ENCODE data around the gene ITPA.
A peak's percentile ranks its signal among the peaks of the same experiment; 100 is the strongest.
"Not testable (repeated sequence)": the region's sequence is repeated elsewhere in the genome, so short reads cannot be mapped to it uniquely, and the experiment has no call there.

ITPA gene

GRCh38 chr20:3168829-3169590 is 40.3 kb upstream of the ITPA start:
- Mint-ChIP-seq H3K36me3 (no peaks in the 10 kb centered on the region), H3K27ac (no peak overlapping the region), H3K4me1 (peaks cover 20% of the 10 kb centered on the region), H3K4me3 (no peak overlapping the region), H3K9me3 (no peaks in the 10 kb centered on the region), H3K27me3 (peaks cover 76% of the 10 kb centered on the region)
- ATAC-seq = no peak

DNA sequence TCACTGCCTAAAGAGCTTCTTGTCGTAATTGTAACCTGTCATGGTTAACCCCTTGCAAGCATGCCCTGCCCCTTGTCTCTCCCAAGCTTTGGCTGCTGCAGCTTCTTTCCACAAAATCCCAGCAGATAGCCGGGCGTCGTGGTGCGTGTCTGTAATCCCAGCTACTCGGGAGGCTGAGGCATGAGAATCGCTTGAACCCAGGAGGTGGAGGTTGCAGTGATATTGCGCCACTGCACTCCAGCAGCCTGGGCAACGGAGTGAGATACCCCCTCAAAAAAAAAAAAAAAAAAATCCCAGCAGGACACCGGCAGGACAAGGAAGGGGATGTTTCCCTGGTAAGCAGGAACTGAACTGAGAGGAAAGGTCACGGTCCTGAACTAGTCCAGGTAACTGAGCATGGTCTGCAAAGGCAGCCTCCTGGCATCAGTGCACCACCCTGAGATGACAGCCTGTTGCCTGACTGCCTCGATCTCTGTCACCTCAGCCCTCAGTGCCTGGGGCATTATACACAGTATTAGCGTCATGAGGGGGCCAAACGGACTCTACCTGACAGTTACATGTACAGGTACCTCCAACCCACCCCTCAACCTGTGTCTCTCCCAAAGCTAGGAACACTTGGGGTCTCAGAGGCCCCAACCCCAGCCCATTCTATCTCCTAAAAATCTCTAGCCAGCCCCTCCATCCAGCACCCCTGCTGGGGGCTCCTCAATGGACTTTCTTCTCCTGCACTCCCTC is 37.7 kb upstream of the ITPA start:
- Mint-ChIP-seq H3K4me3 (peak overlapping the region; percentile 6), H3K4me1 (peaks cover 30% of the 10 kb centered on the region), H3K36me3 (no peaks in the 10 kb centered on the region), H3K27ac (no peak overlapping the region), H3K9me3 (no peaks in the 10 kb centered on the region), H3K27me3 (peaks cover 81% of the 10 kb centered on the region)
- no peak for ATAC-seq

DNA sequence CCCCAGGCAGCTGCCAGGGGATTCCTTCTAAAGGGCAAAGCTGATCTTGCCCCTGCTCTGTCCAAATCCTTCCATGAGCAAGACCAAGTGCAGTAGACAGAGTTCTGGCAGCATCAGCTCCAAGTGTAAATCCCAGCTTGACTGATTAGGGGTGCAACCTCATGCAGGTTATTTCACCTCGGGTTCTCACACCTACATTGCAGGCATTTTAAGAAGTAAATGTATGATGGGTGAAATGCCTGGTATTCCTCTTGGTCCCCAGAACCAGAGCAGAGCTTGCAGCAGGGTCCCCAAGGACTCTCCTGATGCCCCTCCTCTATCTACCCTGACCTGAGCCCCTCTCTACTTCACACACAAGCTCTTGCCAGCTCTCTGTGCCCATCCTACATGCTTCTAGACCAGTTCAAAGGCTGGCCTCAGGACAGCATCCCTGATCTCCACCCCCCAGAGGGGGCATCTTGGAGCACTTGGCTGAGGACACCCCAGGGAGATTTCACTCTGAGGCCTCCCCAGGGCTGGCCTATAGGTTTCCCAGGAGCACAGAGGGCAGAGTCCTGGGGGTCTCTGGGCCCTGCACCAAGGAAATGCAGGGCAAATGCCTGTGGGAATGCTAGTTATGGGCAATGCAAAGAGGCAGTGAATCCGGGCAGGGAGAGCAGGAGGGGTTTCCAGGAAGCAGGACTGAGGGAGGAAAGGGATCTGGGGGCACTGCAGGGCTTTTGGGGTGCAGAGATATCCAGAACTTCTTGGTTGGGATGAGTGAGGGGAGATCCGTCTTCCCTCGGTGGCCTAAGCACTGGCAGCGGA is 37.0 kb upstream of the ITPA start:
- Mint-ChIP-seq H3K27me3 (peaks cover 73% of the 10 kb centered on the region), H3K4me3 (peak overlapping the region; percentile 84), H3K27ac (peak overlapping the region; percentile 20), H3K4me1 (peaks cover 30% of the 10 kb centered on the region), H3K9me3 (no peaks in the 10 kb centered on the region), H3K36me3 (no peaks in the 10 kb centered on the region)
- ATAC-seq = no peak

- Mint-ChIP-seq H3K36me3 (no peaks in the 10 kb centered on the region), H3K4me1 (peaks cover 30% of the 10 kb centered on the region), H3K27ac (peak within 1 kb of the TSS; percentile 20), H3K9me3 (no peaks in the 10 kb centered on the region), H3K27me3 (peaks cover 67% of the 10 kb centered on the region), H3K4me3 (peak within 1 kb of the TSS; percentile 90)
- ATAC-seq = peak; percentile 82
Measured at GRCh38 chr20:3172933-3173609, 36.2 kb upstream of the ITPA start, which contains the start of gene LZTS3. TSS of gene LZTS3 (minus strand) at chr20:3173549. CDS start at chr20:3167163, 6,386 bp downstream.

DNA sequence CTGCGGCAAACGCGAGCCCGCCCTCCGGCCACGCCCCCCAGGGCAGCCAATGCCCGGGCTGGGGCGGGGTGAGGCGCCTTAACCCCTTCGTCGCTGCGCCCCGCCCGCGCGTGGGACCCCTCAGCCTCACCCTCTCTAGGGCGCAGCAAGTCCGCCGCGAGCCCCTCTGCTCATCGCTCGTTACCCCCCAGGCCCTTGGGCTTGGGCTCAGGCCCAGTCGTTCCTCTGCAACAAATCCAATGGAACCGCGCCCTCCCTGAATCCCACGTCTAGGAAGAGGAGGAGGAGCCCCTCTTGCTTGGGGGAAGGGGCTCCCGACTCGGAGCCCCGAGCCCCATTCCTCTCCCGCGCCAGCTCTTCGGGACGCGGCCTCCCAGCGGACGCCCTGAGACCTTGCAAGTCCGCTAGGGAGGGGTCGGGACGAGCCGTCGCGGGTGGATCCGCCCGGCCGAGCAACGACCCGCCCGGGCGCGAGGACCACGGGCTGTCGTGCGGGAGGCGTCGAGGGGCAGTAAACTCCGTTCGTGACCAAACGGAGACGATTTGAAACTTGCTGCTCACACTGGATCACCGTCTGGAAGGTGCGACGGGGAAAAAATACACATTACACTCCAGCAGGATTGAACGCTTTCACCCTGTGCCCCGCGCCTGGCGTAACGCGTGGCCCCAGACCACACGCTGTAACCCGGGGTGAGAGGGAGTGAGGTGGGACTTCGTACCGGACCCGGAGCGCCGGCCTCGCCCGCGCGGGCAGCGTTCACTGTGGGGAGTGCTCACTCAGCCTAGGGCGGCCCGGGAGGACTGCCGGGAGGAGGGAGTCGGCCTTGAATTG is 35.5 kb upstream of the ITPA start:
- H3K27ac Mint-ChIP-seq = no peak overlapping the region
- peaks cover 59% of the 10 kb centered on the region for H3K27me3 Mint-ChIP-seq
- H3K9me3 Mint-ChIP-seq = no peaks in the 10 kb centered on the region
- ATAC-seq = peak; percentile 96
- peak overlapping the region; percentile 90 for H3K4me3 Mint-ChIP-seq
- H3K4me1 Mint-ChIP-seq = peaks cover 24% of the 10 kb centered on the region
- H3K36me3 Mint-ChIP-seq = no peaks in the 10 kb centered on the region

- Mint-ChIP-seq H3K27me3 (peaks cover 51% of the 10 kb centered on the region), H3K4me3 (peak overlapping the region; percentile 90), H3K9me3 (no peaks in the 10 kb centered on the region)
Measured at GRCh38 chr20:3174442-3175261, 34.6 kb upstream of the ITPA start.

GRCh38 chr20:3175270-3175669 is 34.0 kb upstream of the ITPA start:
- peaks cover 24% of the 10 kb centered on the region for H3K4me1 Mint-ChIP-seq
- ATAC-seq = no peak

More at GRCh38 chr20:3174442-3175261, 34.6 kb upstream of the ITPA start:
- H3K27ac Mint-ChIP-seq = no peak overlapping the region
- H3K36me3 Mint-ChIP-seq = no peaks in the 10 kb centered on the region
- ATAC-seq = no peak
- peaks cover 24% of the 10 kb centered on the region for H3K4me1 Mint-ChIP-seq

DNA sequence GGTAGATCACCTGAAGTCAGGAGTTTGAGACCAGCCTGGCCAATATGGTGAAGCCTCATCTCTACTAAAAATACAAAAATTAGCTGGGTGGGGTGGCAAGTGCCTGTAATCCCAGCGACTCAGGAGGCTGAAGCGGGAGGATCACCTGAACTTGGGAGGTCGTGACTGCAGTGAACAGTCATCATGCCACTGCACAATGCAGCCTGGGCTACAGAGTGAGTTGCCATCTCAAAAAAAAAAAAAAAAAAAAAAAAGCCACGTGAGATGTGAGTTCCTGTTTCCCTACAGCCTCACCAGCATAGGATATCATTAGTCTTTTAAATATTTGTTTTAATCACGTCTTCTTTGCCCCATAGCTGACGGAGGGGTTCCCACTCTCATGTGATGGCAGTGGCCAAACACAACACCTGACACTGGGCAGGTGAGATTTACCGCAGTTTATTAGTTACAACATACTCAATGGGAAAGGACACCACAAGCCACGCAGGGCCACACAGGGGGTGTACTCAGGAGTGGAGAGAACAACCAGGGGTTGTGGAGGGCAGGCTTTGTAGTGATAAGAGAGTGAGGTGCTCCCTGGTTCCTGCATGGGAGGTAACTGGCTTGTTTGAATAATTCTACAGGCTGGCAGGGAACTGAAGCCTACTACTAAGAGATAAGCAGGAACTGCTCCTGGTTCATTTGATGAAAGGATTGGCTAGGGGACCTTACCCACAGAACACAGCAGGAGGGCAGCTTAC is 31.4 kb upstream of the ITPA start:
- peaks cover 24% of the 10 kb centered on the region for H3K27me3 Mint-ChIP-seq
- H3K27ac Mint-ChIP-seq = no peak overlapping the region
- no peak for ATAC-seq
- no peak overlapping the region for H3K4me3 Mint-ChIP-seq
- H3K36me3 Mint-ChIP-seq = no peaks in the 10 kb centered on the region
- no peaks in the 10 kb centered on the region for H3K9me3 Mint-ChIP-seq
- H3K4me1 Mint-ChIP-seq = peaks cover 15% of the 10 kb centered on the region

More at GRCh38 chr20:3175270-3175669, 34.0 kb upstream of the ITPA start:
- no peaks in the 10 kb centered on the region for H3K9me3 Mint-ChIP-seq
- no peak overlapping the region for H3K27ac Mint-ChIP-seq
- no peaks in the 10 kb centered on the region for H3K36me3 Mint-ChIP-seq
- no peak overlapping the region for H3K4me3 Mint-ChIP-seq
- H3K27me3 Mint-ChIP-seq = peaks cover 45% of the 10 kb centered on the region

DNA sequence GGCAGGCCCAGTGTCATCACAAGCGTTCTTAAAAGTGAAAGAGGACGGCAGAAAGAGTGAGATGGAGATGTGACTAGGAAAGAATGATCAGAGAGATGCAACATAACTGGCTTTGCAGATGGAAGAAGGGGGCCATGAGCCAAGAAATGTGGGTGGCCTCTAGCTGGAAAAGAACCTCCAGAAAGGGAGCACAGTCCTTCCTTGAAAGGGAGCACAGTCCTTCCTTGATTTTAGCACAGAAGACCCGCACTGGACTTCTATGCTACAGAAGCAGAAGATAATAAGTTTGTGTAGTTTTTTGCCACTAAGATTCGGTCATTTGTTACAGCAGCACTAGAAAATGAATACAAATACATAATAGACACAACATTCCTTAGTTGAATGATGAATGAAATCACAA is 29.0 kb upstream of the ITPA start:
- H3K27me3 Mint-ChIP-seq = peaks cover 6% of the 10 kb centered on the region
- no peak overlapping the region for H3K27ac Mint-ChIP-seq
- H3K4me1 Mint-ChIP-seq = no peaks in the 10 kb centered on the region
- no peaks in the 10 kb centered on the region for H3K36me3 Mint-ChIP-seq
- H3K9me3 Mint-ChIP-seq = no peaks in the 10 kb centered on the region
- ATAC-seq = no peak
- no peak overlapping the region for H3K4me3 Mint-ChIP-seq

GRCh38 chr20:3181270-3181669 is 28.0 kb upstream of the ITPA start:
- Mint-ChIP-seq H3K27ac (no peak overlapping the region), H3K4me3 (no peak overlapping the region), H3K9me3 (no peaks in the 10 kb centered on the region), H3K27me3 (no peaks in the 10 kb centered on the region), H3K4me1 (no peaks in the 10 kb centered on the region), H3K36me3 (no peaks in the 10 kb centered on the region)
- no peak for ATAC-seq

DNA sequence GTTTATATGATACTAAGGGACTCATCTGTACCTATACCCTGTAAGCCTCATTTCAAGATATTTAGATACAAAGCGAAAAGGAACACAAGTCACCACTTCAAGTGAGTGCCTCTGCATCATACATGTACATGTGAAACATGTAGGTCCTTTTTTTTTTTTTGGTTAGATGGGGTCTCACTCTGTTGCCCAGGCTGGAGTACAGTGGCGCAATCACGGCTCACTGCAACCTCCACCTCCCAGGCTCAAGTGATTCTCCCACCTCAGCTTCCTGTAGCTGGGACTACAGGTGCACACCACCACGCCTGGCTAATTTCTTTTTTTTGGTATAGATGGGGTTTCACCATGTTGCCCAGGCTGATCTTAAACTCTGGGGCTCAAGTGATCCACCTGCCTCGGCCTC is 26.9 kb upstream of the ITPA start:
- H3K9me3 Mint-ChIP-seq, H3K4me3 Mint-ChIP-seq, H3K27ac Mint-ChIP-seq, ATAC-seq, H3K36me3 Mint-ChIP-seq, H3K27me3 Mint-ChIP-seq, H3K4me1 Mint-ChIP-seq: not testable (repeated sequence)

DNA sequence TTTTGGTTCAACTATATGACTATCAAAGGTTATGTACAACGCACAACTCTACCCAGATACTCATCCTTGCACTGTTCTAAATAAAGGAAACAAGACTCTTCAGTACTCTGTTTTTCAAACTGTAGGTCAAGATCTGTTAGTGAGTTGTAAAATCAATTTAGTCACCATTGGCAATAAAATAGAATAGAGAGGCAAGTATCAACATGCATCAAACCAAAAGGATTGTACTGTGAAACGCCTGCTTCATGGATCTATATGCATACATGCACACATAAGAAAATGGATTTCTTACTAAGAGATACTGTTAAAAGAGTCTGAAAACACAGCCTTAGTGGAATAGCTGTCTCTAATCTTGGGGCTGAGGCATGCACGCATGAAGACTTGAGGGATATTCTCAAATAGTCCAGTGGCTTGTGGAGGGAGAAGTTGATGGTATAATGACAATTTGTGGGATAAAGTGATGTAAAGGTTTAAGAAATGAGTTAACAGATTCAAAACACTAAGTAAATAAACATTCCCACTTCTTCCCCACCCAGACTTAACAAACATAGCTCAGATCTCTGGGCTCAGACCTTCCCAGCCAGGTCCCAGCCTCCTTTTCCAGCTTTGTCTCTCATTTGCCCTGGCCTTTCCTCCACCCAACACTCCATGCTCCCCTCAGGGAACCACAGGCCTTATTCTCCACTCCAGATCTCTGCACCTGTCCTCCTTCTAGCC is 25.2 kb upstream of the ITPA start:
- ATAC-seq = no peak
- Mint-ChIP-seq H3K36me3 (no peaks in the 10 kb centered on the region), H3K4me3 (no peak overlapping the region), H3K27ac (no peak overlapping the region), H3K27me3 (no peaks in the 10 kb centered on the region), H3K9me3 (no peaks in the 10 kb centered on the region), H3K4me1 (no peaks in the 10 kb centered on the region)

Measured in stimulated activated memory B cell treated with anti-CD40 and anti-IgM and Interleukin-4, amounts not matched to agents 10 μg/mL and 1 μg/mL and 100 μg/mL, for 72 hours (primary cell).